K562 (cell line): ENCODE measurements around the gene UBE2L3. TPM values are rescaled to one million over a fixed set of nuclear protein-coding genes. Genes with fewer than 3 reads are reported as not detected.

Experiments used
- BCOR ChIP-seq: fragments of 450-650 bp; IDR thresholded peaks from 2 replicates; pipeline ENCODE4 v1.6.1; 2016
- DACH1 ChIP-seq: fragments of 450-650 bp; IDR thresholded peaks from 2 replicates; pipeline ENCODE4 v1.6.1; 2018; ENCODE audit not compliant: partially characterized antibody
- ESRRB ChIP-seq: fragments of 250-450 bp; sonication (Bioruptor Pico); IDR thresholded peaks from 2 replicates; pipeline ENCODE4 v1.5.0; 2020; ENCODE audit warnings: mild to moderate bottlenecking, moderate library complexity, borderline replicate concordance
- ILK ChIP-seq: fragments of 450-650 bp; IDR thresholded peaks from 2 replicates; pipeline ENCODE4 v1.6.1; 2016; ENCODE audit warnings: missing genetic modification characterization, low read depth, mild to moderate bottlenecking, missing compliant biosample characterization, moderate library complexity, borderline replicate concordance
- MCM3 ChIP-seq: fragments of 450-650 bp; IDR thresholded peaks from 2 replicates; pipeline ENCODE4 v1.6.1; 2016
- NELFE ChIP-seq: IDR thresholded peaks from 2 replicates; pipeline ENCODE4 v1.6.1; 2011; ENCODE audit warnings: mild to moderate bottlenecking; ENCODE audit not compliant: insufficient read depth, insufficient read length
- NR2C2 ChIP-seq, 2 experiments: fragments of 200-800 bp in 1 of 2; sonication (Bioruptor generic) in 1 of 2; sonication (generic) in 1 of 2; formaldehyde crosslinking in 1 of 2; IDR thresholded peaks; 2 replicates each; pipeline versions ENCODE4 v1.6.1 to v1.8.0; 2016 to 2022; ENCODE audit warnings: mild to moderate bottlenecking in 1 of 2, missing compliant biosample characterization in 1 of 2, missing genetic modification characterization in 1 of 2, missing genetic modification reagents in 1 of 2
- SMAD1 ChIP-seq: fragments of 150-350 bp; IDR thresholded peaks from 2 replicates; pipeline ENCODE4 v1.6.1; 2014; ENCODE audit warnings: low read length, low read depth; ENCODE audit not compliant: partially characterized antibody
- SMC3 ChIP-seq: conservative IDR thresholded peaks from 2 replicates; pipeline ENCODE4 v1.6.1; 2011; ENCODE audit warnings: low read depth, low read length, improper control_type of control experiment; ENCODE audit not compliant: insufficient read depth
- SP1 ChIP-seq: sonication (generic); formaldehyde crosslinking; IDR thresholded peaks from 2 replicates; pipeline ENCODE4 v1.8.1; 2022; ENCODE audit warnings: mild to moderate bottlenecking, missing genetic modification reagents
- ZNF766 ChIP-seq: fragments of 200-800 bp; sonication (Bioruptor generic); conservative IDR thresholded peaks from 2 replicates; pipeline ENCODE4 v1.6.1; 2016; ENCODE audit warnings: missing genetic modification characterization, missing compliant biosample characterization
- polyA plus RNA-seq, 8 experiments: library from polyadenylated mRNA; depleted of rRNA in 4 of 8; stranded (reverse) in 5 of 8; unstranded in 3 of 8; fragments of >200 nt; fragmentation: Nextera tagmentation in 2 of 8; fragmentation: Illumina TruSeq in 1 of 8; extraction: Ambion mirVana in 2 of 8; extraction: Trizol in 1 of 8; gene quantifications; 2 replicates each; pipeline versions ENCODE4 v1.2.1 to v1.2.3, GENCODE V29; 2011 to 2014; ENCODE audit warnings: inconsistent platforms in 1 of 8, missing spikeins in 1 of 8
- total RNA-seq, 7 experiments: library from RNA; depleted of rRNA in 6 of 7; stranded (reverse); fragments of >200 nt in 6 of 7; fragmentation: Illumina TruSeq in 2 of 7; extraction: Trizol in 2 of 7; gene quantifications; 2 replicates each; pipeline versions ENCODE4 v1.2.1 to v1.2.3, GENCODE V29; 2011 to 2021; ENCODE audit warnings: low replicate concordance in 1 of 7
- TF ChIP-seq, protein P1 (sequence below): fragments of 450-650 bp; formaldehyde crosslinking; IDR thresholded peaks from 2 replicates; pipeline ENCODE4 v1.4.0; 2022; ENCODE audit warnings: mild to moderate bottlenecking, moderate library complexity
- TF ChIP-seq, protein P2 (sequence below): sonication (generic); formaldehyde crosslinking; IDR thresholded peaks from 2 replicates; pipeline ENCODE4 v1.8.0; 2022; ENCODE audit warnings: missing genetic modification reagents, mild to moderate bottlenecking, moderate library complexity, borderline replicate concordance
- TF ChIP-seq, protein P3 (sequence below): fragments of 250-450 bp; sonication (Bioruptor Pico); IDR thresholded peaks from 2 replicates; pipeline ENCODE4 v1.5.0; 2022; ENCODE audit warnings: mild to moderate bottlenecking
- TF ChIP-seq, protein P4 (sequence below): fragments of 250-450 bp; sonication (Bioruptor Pico); IDR thresholded peaks from 2 replicates; pipeline ENCODE4 v1.4.0; 2020
- TF ChIP-seq, protein P5 (sequence below), 2 experiments: IDR thresholded peaks in 1 of 2; conservative IDR thresholded peaks in 1 of 2; 2 replicates each; pipeline ENCODE4 v1.6.1; 2016; ENCODE audit warnings: low read depth in 2 of 2, mild to moderate bottlenecking in 1 of 2, missing compliant biosample characterization in 1 of 2, missing genetic modification characterization in 1 of 2, moderate library complexity in 1 of 2
- TF ChIP-seq, protein P6 (sequence below): fragments of 250-450 bp; sonication (Bioruptor Pico); IDR thresholded peaks from 2 replicates; pipeline ENCODE4 v1.8.0; 2021; ENCODE audit warnings: moderate library complexity, mild to moderate bottlenecking, inconsistent platforms

UBE2L3 gene
- total and polyA plus RNA-seq, 9 of the 15 experiments (the other 6 are each of a cell fraction or from before 2014, with no cell fraction given) = 215 to 625 (median 285) TPM

DNA sequence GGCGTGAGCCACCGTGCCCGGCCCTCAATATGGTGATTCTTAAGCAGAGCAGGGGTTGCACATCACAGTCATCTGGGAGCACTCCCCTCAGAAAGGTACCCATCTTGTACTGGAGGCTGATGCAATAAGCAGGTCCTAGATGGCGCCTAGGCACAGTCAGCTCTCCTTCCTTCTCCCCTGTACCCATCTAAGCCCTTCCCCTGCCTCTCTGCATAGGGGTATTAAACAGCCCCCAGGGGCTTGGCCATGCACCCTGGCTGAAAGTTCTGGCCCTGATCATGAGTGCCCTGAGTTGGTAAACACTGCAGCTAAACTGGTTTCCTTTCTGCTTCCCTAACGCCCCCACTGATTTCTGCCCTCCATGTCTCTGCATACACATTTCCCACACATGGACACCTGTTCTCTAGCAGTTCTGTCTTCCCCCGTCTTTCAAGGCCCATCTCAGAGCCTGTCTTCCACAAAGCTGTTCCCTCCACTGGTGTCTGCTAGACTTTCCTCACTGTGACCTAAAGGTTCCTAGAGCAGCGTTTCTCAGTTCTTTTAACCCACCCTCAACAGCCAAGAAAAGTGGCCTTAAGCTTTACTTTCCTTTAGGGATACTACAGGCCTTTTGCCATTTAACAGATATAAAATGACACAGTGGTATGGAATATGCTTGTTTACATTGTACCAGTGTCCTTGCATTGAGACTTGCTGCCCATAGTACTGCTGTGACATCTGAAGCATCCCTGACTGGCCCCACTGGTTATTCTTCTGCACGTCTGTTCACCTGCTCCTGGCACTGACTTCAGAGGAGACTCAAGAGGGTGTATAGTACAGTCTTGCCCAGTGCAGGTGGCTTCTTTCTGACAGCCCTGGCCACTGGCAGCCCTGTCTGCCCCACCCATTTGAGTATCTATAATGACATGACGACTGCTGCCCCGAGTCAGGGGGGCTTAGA is 15.6 kb downstream of the UBE2L3 start (continued):
- TF ChIP-seq, protein P1, sequence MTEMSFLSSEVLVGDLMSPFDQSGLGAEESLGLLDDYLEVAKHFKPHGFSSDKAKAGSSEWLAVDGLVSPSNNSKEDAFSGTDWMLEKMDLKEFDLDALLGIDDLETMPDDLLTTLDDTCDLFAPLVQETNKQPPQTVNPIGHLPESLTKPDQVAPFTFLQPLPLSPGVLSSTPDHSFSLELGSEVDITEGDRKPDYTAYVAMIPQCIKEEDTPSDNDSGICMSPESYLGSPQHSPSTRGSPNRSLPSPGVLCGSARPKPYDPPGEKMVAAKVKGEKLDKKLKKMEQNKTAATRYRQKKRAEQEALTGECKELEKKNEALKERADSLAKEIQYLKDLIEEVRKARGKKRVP = peak; percentile 80
- TF ChIP-seq DACH1 (no peak), MCM3 (no peak), SMAD1 (no peak), BCOR (no peak), NR2C2 (CRISPR knock-in tag; IDR thresholded peaks at IDR 0.05) (no peak), NR2C2 (tag; IDR thresholded peaks at IDR 0.05) (no peak), ESRRB (CRISPR knock-in tag) (no peak), ILK (no peak), ZNF766 (CRISPR knock-in tag) (no peak), NELFE (no peak), SP1 (no peak), SMC3 (no peak)
- TF ChIP-seq, protein P2, sequence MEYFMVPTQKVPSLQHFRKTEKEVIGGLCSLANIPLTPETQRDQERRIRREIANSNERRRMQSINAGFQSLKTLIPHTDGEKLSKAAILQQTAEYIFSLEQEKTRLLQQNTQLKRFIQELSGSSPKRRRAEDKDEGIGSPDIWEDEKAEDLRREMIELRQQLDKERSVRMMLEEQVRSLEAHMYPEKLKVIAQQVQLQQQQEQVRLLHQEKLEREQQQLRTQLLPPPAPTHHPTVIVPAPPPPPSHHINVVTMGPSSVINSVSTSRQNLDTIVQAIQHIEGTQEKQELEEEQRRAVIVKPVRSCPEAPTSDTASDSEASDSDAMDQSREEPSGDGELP = peak; percentile 36; the same call in 1 of the 2 replicates
- TF ChIP-seq, protein P3, sequence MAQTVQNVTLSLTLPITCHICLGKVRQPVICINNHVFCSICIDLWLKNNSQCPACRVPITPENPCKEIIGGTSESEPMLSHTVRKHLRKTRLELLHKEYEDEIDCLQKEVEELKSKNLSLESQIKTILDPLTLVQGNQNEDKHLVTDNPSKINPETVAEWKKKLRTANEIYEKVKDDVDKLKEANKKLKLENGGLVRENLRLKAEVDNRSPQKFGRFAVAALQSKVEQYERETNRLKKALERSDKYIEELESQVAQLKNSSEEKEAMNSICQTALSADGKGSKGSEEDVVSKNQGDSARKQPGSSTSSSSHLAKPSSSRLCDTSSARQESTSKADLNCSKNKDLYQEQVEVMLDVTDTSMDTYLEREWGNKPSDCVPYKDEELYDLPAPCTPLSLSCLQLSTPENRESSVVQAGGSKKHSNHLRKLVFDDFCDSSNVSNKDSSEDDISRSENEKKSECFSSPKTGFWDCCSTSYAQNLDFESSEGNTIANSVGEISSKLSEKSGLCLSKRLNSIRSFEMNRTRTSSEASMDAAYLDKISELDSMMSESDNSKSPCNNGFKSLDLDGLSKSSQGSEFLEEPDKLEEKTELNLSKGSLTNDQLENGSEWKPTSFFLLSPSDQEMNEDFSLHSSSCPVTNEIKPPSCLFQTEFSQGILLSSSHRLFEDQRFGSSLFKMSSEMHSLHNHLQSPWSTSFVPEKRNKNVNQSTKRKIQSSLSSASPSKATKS = no peak
- TF ChIP-seq, protein P4, sequence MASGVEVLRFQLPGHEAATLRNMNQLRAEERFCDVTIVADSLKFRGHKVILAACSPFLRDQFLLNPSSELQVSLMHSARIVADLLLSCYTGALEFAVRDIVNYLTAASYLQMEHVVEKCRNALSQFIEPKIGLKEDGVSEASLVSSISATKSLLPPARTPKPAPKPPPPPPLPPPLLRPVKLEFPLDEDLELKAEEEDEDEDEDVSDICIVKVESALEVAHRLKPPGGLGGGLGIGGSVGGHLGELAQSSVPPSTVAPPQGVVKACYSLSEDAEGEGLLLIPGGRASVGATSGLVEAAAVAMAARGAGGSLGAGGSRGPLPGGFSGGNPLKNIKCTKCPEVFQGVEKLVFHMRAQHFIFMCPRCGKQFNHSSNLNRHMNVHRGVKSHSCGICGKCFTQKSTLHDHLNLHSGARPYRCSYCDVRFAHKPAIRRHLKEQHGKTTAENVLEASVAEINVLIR = no peak
- TF ChIP-seq, protein P5, sequence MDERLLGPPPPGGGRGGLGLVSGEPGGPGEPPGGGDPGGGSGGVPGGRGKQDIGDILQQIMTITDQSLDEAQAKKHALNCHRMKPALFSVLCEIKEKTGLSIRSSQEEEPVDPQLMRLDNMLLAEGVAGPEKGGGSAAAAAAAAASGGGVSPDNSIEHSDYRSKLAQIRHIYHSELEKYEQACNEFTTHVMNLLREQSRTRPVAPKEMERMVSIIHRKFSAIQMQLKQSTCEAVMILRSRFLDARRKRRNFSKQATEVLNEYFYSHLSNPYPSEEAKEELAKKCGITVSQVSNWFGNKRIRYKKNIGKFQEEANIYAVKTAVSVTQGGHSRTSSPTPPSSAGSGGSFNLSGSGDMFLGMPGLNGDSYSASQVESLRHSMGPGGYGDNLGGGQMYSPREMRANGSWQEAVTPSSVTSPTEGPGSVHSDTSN (CRISPR knock-in tag; IDR thresholded peaks at IDR 0.05; ENCODE audit: low read depth) = no peak
- TF ChIP-seq, protein P5 (tag; conservative IDR thresholded peaks at IDR 0.05; ENCODE audit: low read depth) = no peak
- TF ChIP-seq, protein P6, sequence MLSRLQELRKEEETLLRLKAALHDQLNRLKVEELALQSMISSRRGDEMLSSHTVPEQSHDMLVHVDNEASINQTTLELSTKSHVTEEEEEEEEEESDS (CRISPR knock-in tag) = no peak
